Measurements from ENCODE around the gene CFAP92.

GRCh38 chr3:128967748-128968355 is 26.0 kb downstream of the CFAP92 start:
- TF ChIP-seq EZH2 (IDR thresholded peaks at IDR 0.05; ENCODE audit: borderline replicate concordance, low read length) (no peak), CTCF (IDR thresholded peaks at IDR 0.05; ENCODE audit: low read length) (no peak)

Measured in OCI-LY1 (cell line).